HepG2 (cell line): ENCODE results near the gene PLPPR2. TPM values are rescaled to one million over a fixed set of nuclear protein-coding genes. Genes with fewer than 3 reads are reported as not detected.

ENCODE experiments used
- ATRX ChIP-seq: sonication (generic); formaldehyde crosslinking; IDR thresholded peaks from 2 replicates; pipeline ENCODE4 v1.4.0; 2020; ENCODE audit warnings: missing genetic modification reagents, borderline replicate concordance
- CEBPG ChIP-seq: IDR thresholded peaks from 2 replicates; pipeline ENCODE4 v1.6.1; 2016
- DRAP1 ChIP-seq: IDR thresholded peaks from 2 replicates; pipeline ENCODE4 v1.6.1; 2016; ENCODE audit warnings: missing genetic modification reagents, missing compliant biosample characterization
- ELF4 ChIP-seq: sonication (generic); formaldehyde crosslinking; IDR thresholded peaks from 2 replicates; pipeline ENCODE4 v1.5.0; 2020; ENCODE audit warnings: missing genetic modification reagents, mild to moderate bottlenecking, moderate library complexity, borderline replicate concordance
- NFIB ChIP-seq: sonication (generic); formaldehyde crosslinking; IDR thresholded peaks from 2 replicates; pipeline ENCODE4 v1.9.0; 2021; ENCODE audit warnings: missing genetic modification reagents, mild to moderate bottlenecking, borderline replicate concordance
- RARA ChIP-seq: IDR thresholded peaks from 2 replicates; pipeline ENCODE4 v1.6.1; 2016; ENCODE audit warnings: missing genetic modification reagents, missing compliant biosample characterization
- SOX13 ChIP-seq, 3 experiments: fragments of 450-650 bp in 1 of 3; sonication (generic) in 1 of 3; formaldehyde crosslinking in 1 of 3; IDR thresholded peaks in 2 of 3; conservative IDR thresholded peaks in 1 of 3; 2 replicates each; pipeline versions ENCODE4 v1.5.0 to v1.6.1; 2016 to 2020; ENCODE audit warnings: antibody characterized with exemption in 1 of 3, mild to moderate bottlenecking in 1 of 3, missing compliant biosample characterization in 1 of 3, missing genetic modification reagents in 1 of 3, moderate library complexity in 1 of 3
- TOPORS ChIP-seq: sonication (generic); formaldehyde crosslinking; IDR thresholded peaks from 2 replicates; pipeline ENCODE4 v1.8.0; 2023; ENCODE audit warnings: mild to moderate bottlenecking, missing genetic modification reagents
- ZBTB34 ChIP-seq: sonication (generic); formaldehyde crosslinking; IDR thresholded peaks from 2 replicates; pipeline ENCODE4 v1.8.0; 2022; ENCODE audit warnings: mild to moderate bottlenecking, missing genetic modification reagents
- ZBTB42 ChIP-seq: sonication (generic); formaldehyde crosslinking; IDR thresholded peaks from 2 replicates; pipeline ENCODE4 v1.5.0; 2020; ENCODE audit warnings: mild to moderate bottlenecking, missing genetic modification reagents
- ZBTB7A ChIP-seq: sonication (generic); formaldehyde crosslinking; IDR thresholded peaks from 2 replicates; pipeline ENCODE4 v1.8.0; 2022; ENCODE audit warnings: mild to moderate bottlenecking, missing genetic modification reagents
- ZFP90 ChIP-seq: sonication (generic); formaldehyde crosslinking; IDR thresholded peaks from 2 replicates; pipeline ENCODE4 v1.8.0; 2022; ENCODE audit warnings: missing genetic modification reagents, mild to moderate bottlenecking, inconsistent platforms, borderline replicate concordance
- ZFP91 ChIP-seq: sonication (generic); formaldehyde crosslinking; IDR thresholded peaks from 2 replicates; pipeline ENCODE4 v1.9.0; 2022; ENCODE audit warnings: missing genetic modification reagents, mild to moderate bottlenecking, borderline replicate concordance
- ZNF10 ChIP-seq: sonication (generic); formaldehyde crosslinking; IDR thresholded peaks from 2 replicates; pipeline ENCODE4 v1.4.0; 2020; ENCODE audit warnings: mild to moderate bottlenecking, low read depth, missing genetic modification reagents, borderline replicate concordance
- ZNF12 ChIP-seq: sonication (generic); formaldehyde crosslinking; IDR thresholded peaks from 2 replicates; pipeline ENCODE4 v1.5.0; 2020; ENCODE audit warnings: missing genetic modification reagents
- ZNF260 ChIP-seq: sonication (generic); formaldehyde crosslinking; IDR thresholded peaks from 2 replicates; pipeline ENCODE4 v1.4.0; 2020; ENCODE audit warnings: missing genetic modification reagents, low read depth, mild to moderate bottlenecking, borderline replicate concordance
- ZNF343 ChIP-seq: sonication (generic); formaldehyde crosslinking; IDR thresholded peaks from 2 replicates; pipeline ENCODE4 v1.4.0; 2020; ENCODE audit warnings: mild to moderate bottlenecking, missing genetic modification reagents
- ZNF451 ChIP-seq: sonication (generic); formaldehyde crosslinking; IDR thresholded peaks from 2 replicates; pipeline ENCODE4 v1.5.0; 2020; ENCODE audit warnings: mild to moderate bottlenecking, missing genetic modification reagents
- ZNF790 ChIP-seq: sonication (generic); formaldehyde crosslinking; IDR thresholded peaks from 2 replicates; pipeline ENCODE4 v1.8.0; 2022; ENCODE audit warnings: missing genetic modification reagents, mild to moderate bottlenecking, borderline replicate concordance
- ZSCAN21 ChIP-seq: sonication (generic); formaldehyde crosslinking; IDR thresholded peaks from 2 replicates; pipeline ENCODE4 v1.8.0; 2022; ENCODE audit warnings: mild to moderate bottlenecking, missing genetic modification reagents, moderate library complexity, borderline replicate concordance
- polyA plus RNA-seq, 8 experiments: library from polyadenylated mRNA; depleted of rRNA in 3 of 8; stranded (reverse) in 7 of 8; unstranded in 1 of 8; fragments of >200 nt; fragmentation: Illumina TruSeq in 4 of 8; extraction: Trizol in 4 of 8; gene quantifications; 2 replicates each; pipeline versions ENCODE4 v1.2.1 to v1.2.3, GENCODE V29; 2011 to 2016; ENCODE audit warnings: low read depth in 4 of 8, missing spikeins in 1 of 8, mixed read lengths in 1 of 8; ENCODE audit not compliant: insufficient read depth in 1 of 8
- total RNA-seq, 5 experiments: library from RNA; depleted of rRNA; stranded (reverse); fragments of >200 nt; fragmentation: Illumina TruSeq; extraction: Trizol; gene quantifications; 2 replicates each; pipeline ENCODE4 v1.2.3, GENCODE V29; 2016; ENCODE audit warnings: low read depth in 1 of 5
- TF ChIP-seq, protein P1 (sequence below): sonication (generic); formaldehyde crosslinking; IDR thresholded peaks from 2 replicates; pipeline ENCODE4 v1.4.0; 2020; ENCODE audit warnings: missing genetic modification reagents
- TF ChIP-seq, protein P2 (sequence below): sonication (generic); formaldehyde crosslinking; IDR thresholded peaks from 2 replicates; pipeline ENCODE4 v1.4.0; 2020; ENCODE audit warnings: mild to moderate bottlenecking, low read depth, missing genetic modification reagents

PLPPR2 gene
- total and polyA plus RNA-seq, 2 of the 13 experiments (the other 11 are each of a cell fraction or from before 2014, with no cell fraction given) = 1.5 to 2.1 TPM

DNA sequence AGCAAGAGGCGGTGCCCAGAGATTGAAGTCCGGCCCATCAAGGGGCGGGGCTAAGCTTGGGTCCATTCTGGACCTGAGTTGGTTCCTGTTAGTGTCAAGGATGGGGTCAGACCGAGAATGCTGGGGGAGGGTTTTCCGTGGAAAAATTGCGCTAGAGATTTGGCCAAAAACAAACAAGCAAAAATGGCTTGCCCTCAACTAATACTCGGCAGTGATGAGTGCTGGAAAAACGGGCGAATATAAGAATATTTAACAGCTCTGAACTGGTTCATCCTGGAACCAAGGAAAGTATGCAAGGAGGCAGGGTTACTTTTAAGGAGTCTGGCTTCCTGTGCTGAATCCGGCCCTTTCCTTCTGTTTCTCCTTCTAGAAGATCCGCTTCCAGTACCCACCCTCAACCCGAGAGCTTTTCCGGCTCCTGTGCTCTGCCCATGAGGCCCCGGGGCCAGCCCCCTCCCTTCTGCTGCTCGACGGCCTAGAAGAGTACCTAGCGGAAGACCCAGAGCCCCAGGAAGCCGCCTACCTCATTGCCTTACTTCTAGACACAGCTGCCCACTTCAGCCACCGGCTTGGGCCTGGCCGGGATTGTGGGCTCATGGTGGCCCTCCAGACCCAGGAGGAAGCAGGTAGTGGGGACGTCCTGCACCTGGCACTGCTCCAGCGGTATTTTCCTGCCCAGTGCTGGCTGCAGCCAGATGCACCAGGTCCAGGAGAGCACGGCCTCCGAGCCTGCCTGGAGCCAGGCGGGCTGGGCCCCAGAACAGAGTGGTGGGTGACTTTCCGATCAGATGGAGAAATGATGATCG is 20.1 kb downstream of the PLPPR2 start (continued):
- TF ChIP-seq, protein P1, sequence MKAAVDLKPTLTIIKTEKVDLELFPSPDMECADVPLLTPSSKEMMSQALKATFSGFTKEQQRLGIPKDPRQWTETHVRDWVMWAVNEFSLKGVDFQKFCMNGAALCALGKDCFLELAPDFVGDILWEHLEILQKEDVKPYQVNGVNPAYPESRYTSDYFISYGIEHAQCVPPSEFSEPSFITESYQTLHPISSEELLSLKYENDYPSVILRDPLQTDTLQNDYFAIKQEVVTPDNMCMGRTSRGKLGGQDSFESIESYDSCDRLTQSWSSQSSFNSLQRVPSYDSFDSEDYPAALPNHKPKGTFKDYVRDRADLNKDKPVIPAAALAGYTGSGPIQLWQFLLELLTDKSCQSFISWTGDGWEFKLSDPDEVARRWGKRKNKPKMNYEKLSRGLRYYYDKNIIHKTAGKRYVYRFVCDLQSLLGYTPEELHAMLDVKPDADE (CRISPR knock-in tag) = no peak
- no peak for TF ChIP-seq ZBTB42
- no peak for TF ChIP-seq ATRX
- TF ChIP-seq ZNF790 = no peak; the same call in 1 of the 2 replicates
- TF ChIP-seq ZBTB34 (CRISPR knock-in tag) = no peak
- TF ChIP-seq ZNF10 (CRISPR knock-in tag) = no peak
- no peak for TF ChIP-seq ZNF260
- no peak for TF ChIP-seq CEBPG
- peak; percentile 29; the same call in 1 of the 2 replicates for TF ChIP-seq ZBTB7A (CRISPR knock-in tag)
- peak; percentile 66; the same call in 1 of the 2 replicates for TF ChIP-seq ELF4
- TF ChIP-seq RARA (CRISPR knock-in tag) = no peak
- 0 out of 2 replicates have a peak, but pooled peaks have one; percentile 17 for TF ChIP-seq ZNF12
- TF ChIP-seq, protein P2, sequence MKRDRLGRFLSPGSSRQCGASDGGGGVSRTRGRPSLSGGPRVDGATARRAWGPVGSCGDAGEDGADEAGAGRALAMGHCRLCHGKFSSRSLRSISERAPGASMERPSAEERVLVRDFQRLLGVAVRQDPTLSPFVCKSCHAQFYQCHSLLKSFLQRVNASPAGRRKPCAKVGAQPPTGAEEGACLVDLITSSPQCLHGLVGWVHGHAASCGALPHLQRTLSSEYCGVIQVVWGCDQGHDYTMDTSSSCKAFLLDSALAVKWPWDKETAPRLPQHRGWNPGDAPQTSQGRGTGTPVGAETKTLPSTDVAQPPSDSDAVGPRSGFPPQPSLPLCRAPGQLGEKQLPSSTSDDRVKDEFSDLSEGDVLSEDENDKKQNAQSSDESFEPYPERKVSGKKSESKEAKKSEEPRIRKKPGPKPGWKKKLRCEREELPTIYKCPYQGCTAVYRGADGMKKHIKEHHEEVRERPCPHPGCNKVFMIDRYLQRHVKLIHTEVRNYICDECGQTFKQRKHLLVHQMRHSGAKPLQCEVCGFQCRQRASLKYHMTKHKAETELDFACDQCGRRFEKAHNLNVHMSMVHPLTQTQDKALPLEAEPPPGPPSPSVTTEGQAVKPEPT = no peak
- peak; percentile 47; the same call in 1 of the 2 replicates for TF ChIP-seq DRAP1 (CRISPR knock-in tag)
- no peak for TF ChIP-seq ZFP90
- TF ChIP-seq SOX13 (IDR thresholded peaks at IDR 0.05) = no peak
- no peak for TF ChIP-seq SOX13 (CRISPR knock-in tag; conservative IDR thresholded peaks at IDR 0.05 in 1 of 2, IDR thresholded peaks at IDR 0.05 in 1 of 2)
- TF ChIP-seq NFIB = no peak
- TF ChIP-seq ZNF343 (CRISPR knock-in tag) = 0 out of 2 replicates have a peak, but pooled peaks have one; percentile 28
- TF ChIP-seq ZFP91 = no peak
- TF ChIP-seq ZNF451 = no peak
- TF ChIP-seq ZSCAN21 (CRISPR knock-in tag) = no peak
- no peak for TF ChIP-seq TOPORS (CRISPR knock-in tag)
